MM.1S (cell line): ENCODE data around the gene RGL2.

Source experiments
- CTCF ChIP-seq: fragments of 300-600 bp; sonication (generic); IDR thresholded peaks from 2 replicates; pipeline ENCODE4 v1.5.1; 2016; ENCODE audit warnings: antibody characterized with exemption, low read length, mixed read lengths
- EZH2 ChIP-seq: fragments of 300-600 bp; sonication (generic); optimal IDR thresholded peaks from 2 replicates; pipeline ENCODE3; 2017; ENCODE audit warnings: low read depth, mild to moderate bottlenecking, antibody characterized with exemption, low read length, mixed read lengths

- TF ChIP-seq CTCF (no peak), EZH2 (no peak)
Observed at GRCh38 chr6:33250731-33251130, 48.0 kb downstream of the RGL2 start.
